Activated CD8-positive, alpha-beta memory T cell treated with anti-CD3 and anti-CD28 coated beads for 4 hours (primary cell): Measurements from ENCODE around the gene BOC.

Experiments
- DNase-seq, 2 donors: peaks; one replicate each; pipeline ENCODE4 v3.0.0-alpha.2; 2020; ENCODE audit warnings: low read depth in 2 of 2

Gene BOC

GRCh38 chr3:113222451-113223086 lies 11.2 kb downstream of the BOC start:
- no peak for DNase-seq

- no peak for DNase-seq
These were observed 12.3 kb downstream of the BOC start for GRCh38 chr3:113223475-113224281.

- no peak for DNase-seq
These were observed 13.9 kb downstream of the BOC start for GRCh38 chr3:113225286-113225685.

GRCh38 chr3:113226491-113226890 lies 15.1 kb downstream of the BOC start:
- DNase-seq, result no peak

GRCh38 chr3:113227146-113227545 lies 15.8 kb downstream of the BOC start:
- DNase-seq, result no peak

GRCh38 chr3:113228498-113229286 lies 17.3 kb downstream of the BOC start:
- no peak for DNase-seq

GRCh38 chr3:113231391-113231790 lies 20.0 kb downstream of the BOC start:
- DNase-seq, result no peak

- DNase-seq, result no peak
These were observed 20.5 kb downstream of the BOC start for GRCh38 chr3:113231827-113232253.

GRCh38 chr3:113232342-113232741 lies 21.0 kb downstream of the BOC start:
- no peak for DNase-seq

- DNase-seq, result no peak
These were observed 22.1 kb downstream of the BOC start for GRCh38 chr3:113233497-113233896.

- DNase-seq, result no peak
These were observed 22.7 kb downstream of the BOC start for GRCh38 chr3:113234028-113234427.

- DNase-seq, result no peak
These were observed 23.4 kb downstream of the BOC start for GRCh38 chr3:113234688-113235260.

- no peak for DNase-seq
These were observed 27.1 kb downstream of the BOC start for GRCh38 chr3:113238503-113238902.

GRCh38 chr3:113240841-113241240 lies 29.5 kb downstream of the BOC start:
- no peak for DNase-seq

GRCh38 chr3:113241292-113242095 lies 30.1 kb downstream of the BOC start:
- DNase-seq, result no peak

- no peak for DNase-seq
These were observed 30.8 kb downstream of the BOC start for GRCh38 chr3:113242096-113242581.

GRCh38 chr3:113243071-113243470 lies 31.7 kb downstream of the BOC start:
- DNase-seq, result no peak

GRCh38 chr3:113243846-113244245 lies 32.5 kb downstream of the BOC start:
- DNase-seq, result no peak

GRCh38 chr3:113245761-113246161 lies 34.4 kb downstream of the BOC start:
- DNase-seq, result no peak

GRCh38 chr3:113247068-113247467 lies 35.7 kb downstream of the BOC start:
- DNase-seq, result no peak
